Progenitor cell of endocrine pancreas (in vitro differentiated cells): ENCODE data around the gene PARP8. TPM values are rescaled to one million over a fixed set of nuclear protein-coding genes. Genes with fewer than 3 reads are reported as not detected.
"Not testable (repeated sequence)": the region's sequence is repeated elsewhere in the genome, so short reads cannot be mapped to it uniquely, and the experiment has no call there.

Source experiments
- DNase-seq: peaks from one replicate; pipeline ENCODE4 v3.0.0; 2021; ENCODE audit warnings: low spot score; ENCODE audit not compliant: unreplicated experiment
- H3K27ac Mint-ChIP-seq: 2 replicates; pipeline ENCODE4 v1.8.0; 2021; ENCODE audit warnings: mild to moderate bottlenecking, moderate library complexity, mixed read lengths
- H3K27me3 Mint-ChIP-seq: 2 replicates; pipeline ENCODE4 v1.8.0; 2021; ENCODE audit warnings: mixed read lengths
- H3K36me3 Mint-ChIP-seq: 2 replicates; pipeline ENCODE4 v1.8.0; 2022; ENCODE audit warnings: mixed read lengths; ENCODE audit not compliant: insufficient read depth
- H3K4me1 Mint-ChIP-seq: 2 replicates; pipeline ENCODE4 v1.8.0; 2021; ENCODE audit warnings: low read depth, mixed read lengths
- H3K4me3 Mint-ChIP-seq: 2 replicates; pipeline ENCODE4 v1.8.0; 2021; ENCODE audit warnings: low read depth, mild to moderate bottlenecking, moderate library complexity, mixed read lengths
- H3K9me3 Mint-ChIP-seq: 2 replicates; pipeline ENCODE4 v1.8.0; 2021; ENCODE audit warnings: low read depth, mixed read lengths
- total RNA-seq: library from RNA; stranded (reverse); gene quantifications from 2 replicates; pipeline ENCODE4 v1.2.1, GENCODE V29; 2021
- TF ChIP-seq, protein P1 (sequence below): fragments of 200-600 bp; sonication (generic); IDR thresholded peaks from one replicate; pipeline ENCODE4 v1.5.0; 2021; ENCODE audit warnings: antibody characterized with exemption, mild to moderate bottlenecking; ENCODE audit not compliant: unreplicated experiment

The PARP8 gene
- total RNA-seq, 1 donor from 2014 or later: 26.7 TPM

- H3K4me1 Mint-ChIP-seq: peaks cover 2% of the 10 kb centered on the region
- no peak for DNase-seq
- peaks cover 6% of the 10 kb centered on the region for H3K36me3 Mint-ChIP-seq
- no peak overlapping the region for H3K27ac Mint-ChIP-seq
- H3K9me3 Mint-ChIP-seq: peaks cover 6% of the 10 kb centered on the region
- no peaks in the 10 kb centered on the region for H3K27me3 Mint-ChIP-seq
- no peak overlapping the region for H3K4me3 Mint-ChIP-seq
- TF ChIP-seq, protein P1, sequence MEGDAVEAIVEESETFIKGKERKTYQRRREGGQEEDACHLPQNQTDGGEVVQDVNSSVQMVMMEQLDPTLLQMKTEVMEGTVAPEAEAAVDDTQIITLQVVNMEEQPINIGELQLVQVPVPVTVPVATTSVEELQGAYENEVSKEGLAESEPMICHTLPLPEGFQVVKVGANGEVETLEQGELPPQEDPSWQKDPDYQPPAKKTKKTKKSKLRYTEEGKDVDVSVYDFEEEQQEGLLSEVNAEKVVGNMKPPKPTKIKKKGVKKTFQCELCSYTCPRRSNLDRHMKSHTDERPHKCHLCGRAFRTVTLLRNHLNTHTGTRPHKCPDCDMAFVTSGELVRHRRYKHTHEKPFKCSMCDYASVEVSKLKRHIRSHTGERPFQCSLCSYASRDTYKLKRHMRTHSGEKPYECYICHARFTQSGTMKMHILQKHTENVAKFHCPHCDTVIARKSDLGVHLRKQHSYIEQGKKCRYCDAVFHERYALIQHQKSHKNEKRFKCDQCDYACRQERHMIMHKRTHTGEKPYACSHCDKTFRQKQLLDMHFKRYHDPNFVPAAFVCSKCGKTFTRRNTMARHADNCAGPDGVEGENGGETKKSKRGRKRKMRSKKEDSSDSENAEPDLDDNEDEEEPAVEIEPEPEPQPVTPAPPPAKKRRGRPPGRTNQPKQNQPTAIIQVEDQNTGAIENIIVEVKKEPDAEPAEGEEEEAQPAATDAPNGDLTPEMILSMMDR: no peak
Observed at GRCh38 chr5:50691399-50692016, 25.1 kb downstream of the PARP8 start.

DNA sequence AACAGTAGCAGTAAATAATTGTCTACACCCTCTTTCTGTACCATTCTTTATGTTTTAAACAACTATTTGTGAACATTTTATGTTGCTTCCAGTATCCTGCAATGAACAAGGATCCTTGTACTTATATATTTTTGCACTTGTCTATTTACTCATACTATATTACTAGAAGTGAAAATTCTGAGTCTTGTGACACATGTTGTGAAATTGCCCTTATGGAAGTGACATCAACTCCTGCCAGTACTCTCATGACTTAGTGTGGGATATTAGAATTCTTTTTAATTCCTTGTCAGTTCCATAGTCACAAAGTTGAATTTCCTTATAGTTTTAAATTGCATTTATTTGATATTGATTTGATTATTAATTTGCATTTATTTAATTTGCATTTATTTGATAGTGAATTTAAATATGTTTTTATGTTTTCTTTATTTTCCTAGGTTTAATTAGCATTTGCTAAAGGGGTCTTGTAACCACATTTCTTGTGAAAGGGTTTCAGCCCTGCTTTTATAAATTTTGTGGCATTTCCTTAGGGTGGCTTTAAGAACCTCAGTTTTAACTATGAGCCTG is 27.7 kb downstream of the PARP8 start:
- H3K4me3 Mint-ChIP-seq: no peak overlapping the region
- no peak for DNase-seq
- no peak overlapping the region for H3K27ac Mint-ChIP-seq
- H3K4me1 Mint-ChIP-seq: peaks cover 6% of the 10 kb centered on the region
- H3K9me3 Mint-ChIP-seq: peaks cover 3% of the 10 kb centered on the region
- H3K36me3 Mint-ChIP-seq: no peaks in the 10 kb centered on the region
- TF ChIP-seq, protein P1: no peak
- H3K27me3 Mint-ChIP-seq: no peaks in the 10 kb centered on the region

- H3K9me3 Mint-ChIP-seq, H3K4me1 Mint-ChIP-seq, H3K27ac Mint-ChIP-seq, H3K36me3 Mint-ChIP-seq, H3K4me3 Mint-ChIP-seq, DNase-seq, H3K27me3 Mint-ChIP-seq: not testable (repeated sequence)
Observed at GRCh38 chr5:50694626-50695025, 28.2 kb downstream of the PARP8 start.

DNA sequence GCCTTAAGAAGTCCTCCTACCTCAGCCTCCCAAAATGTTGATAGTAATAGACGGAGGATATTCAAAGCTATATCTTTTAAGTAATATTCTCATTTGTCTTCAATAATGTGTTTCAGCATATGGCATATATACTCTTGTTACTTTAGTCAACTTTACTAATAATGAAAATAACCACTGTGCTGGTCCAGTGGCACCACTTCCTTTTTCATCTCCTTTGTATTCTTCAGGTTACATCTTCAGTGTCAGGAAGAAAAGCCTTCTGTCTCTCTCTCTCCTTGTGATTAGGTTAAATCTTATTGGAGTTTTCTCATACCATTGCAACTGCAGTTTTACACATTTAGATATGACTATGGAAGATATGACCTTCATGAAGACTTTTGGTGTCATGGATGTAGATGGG is 31.3 kb downstream of the PARP8 start:
- no peak overlapping the region for H3K4me3 Mint-ChIP-seq
- H3K36me3 Mint-ChIP-seq: no peaks in the 10 kb centered on the region
- peaks cover 3% of the 10 kb centered on the region for H3K9me3 Mint-ChIP-seq
- H3K4me1 Mint-ChIP-seq: peaks cover 6% of the 10 kb centered on the region
- TF ChIP-seq, protein P1: no peak
- DNase-seq: no peak
- no peak overlapping the region for H3K27ac Mint-ChIP-seq
- H3K27me3 Mint-ChIP-seq: no peaks in the 10 kb centered on the region

DNA sequence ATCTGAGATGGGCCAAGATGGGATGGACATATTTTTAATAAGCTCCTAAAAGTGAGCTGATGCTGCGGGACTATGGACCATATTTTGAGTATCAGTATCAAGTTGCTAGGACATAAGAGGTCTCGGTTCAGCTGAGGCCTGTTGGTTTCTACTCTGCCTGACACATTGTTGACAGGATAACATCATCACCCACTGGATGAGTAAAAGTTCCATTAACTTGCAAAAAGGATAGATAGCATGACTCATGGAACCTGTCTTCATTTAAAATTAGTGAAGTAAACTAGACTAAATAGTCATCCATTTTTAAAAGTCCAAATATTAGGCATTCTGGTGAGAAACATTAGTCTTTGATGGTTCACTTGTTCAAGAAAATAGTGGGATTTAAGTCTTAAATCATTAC is 33.3 kb downstream of the PARP8 start:
- TF ChIP-seq, protein P1: no peak
- no peaks in the 10 kb centered on the region for H3K36me3 Mint-ChIP-seq
- H3K4me1 Mint-ChIP-seq: peaks cover 6% of the 10 kb centered on the region
- H3K27me3 Mint-ChIP-seq: no peaks in the 10 kb centered on the region
- H3K4me3 Mint-ChIP-seq: no peak overlapping the region
- no peak overlapping the region for H3K27ac Mint-ChIP-seq
- no peak for DNase-seq
- peaks cover 3% of the 10 kb centered on the region for H3K9me3 Mint-ChIP-seq

- H3K27me3 Mint-ChIP-seq: no peaks in the 10 kb centered on the region
- H3K9me3 Mint-ChIP-seq: peaks cover 3% of the 10 kb centered on the region
- no peaks in the 10 kb centered on the region for H3K36me3 Mint-ChIP-seq
- H3K4me3 Mint-ChIP-seq: no peak overlapping the region
- no peak overlapping the region for H3K27ac Mint-ChIP-seq
- no peak for DNase-seq
- peaks cover 6% of the 10 kb centered on the region for H3K4me1 Mint-ChIP-seq
- TF ChIP-seq, protein P1: no peak
Observed at GRCh38 chr5:50700706-50701105, 34.3 kb downstream of the PARP8 start.
